Measurements from ENCODE around the gene RPS16.
A peak's percentile ranks its signal among the peaks of the same experiment; 100 is the strongest.

Gene RPS16

DNA sequence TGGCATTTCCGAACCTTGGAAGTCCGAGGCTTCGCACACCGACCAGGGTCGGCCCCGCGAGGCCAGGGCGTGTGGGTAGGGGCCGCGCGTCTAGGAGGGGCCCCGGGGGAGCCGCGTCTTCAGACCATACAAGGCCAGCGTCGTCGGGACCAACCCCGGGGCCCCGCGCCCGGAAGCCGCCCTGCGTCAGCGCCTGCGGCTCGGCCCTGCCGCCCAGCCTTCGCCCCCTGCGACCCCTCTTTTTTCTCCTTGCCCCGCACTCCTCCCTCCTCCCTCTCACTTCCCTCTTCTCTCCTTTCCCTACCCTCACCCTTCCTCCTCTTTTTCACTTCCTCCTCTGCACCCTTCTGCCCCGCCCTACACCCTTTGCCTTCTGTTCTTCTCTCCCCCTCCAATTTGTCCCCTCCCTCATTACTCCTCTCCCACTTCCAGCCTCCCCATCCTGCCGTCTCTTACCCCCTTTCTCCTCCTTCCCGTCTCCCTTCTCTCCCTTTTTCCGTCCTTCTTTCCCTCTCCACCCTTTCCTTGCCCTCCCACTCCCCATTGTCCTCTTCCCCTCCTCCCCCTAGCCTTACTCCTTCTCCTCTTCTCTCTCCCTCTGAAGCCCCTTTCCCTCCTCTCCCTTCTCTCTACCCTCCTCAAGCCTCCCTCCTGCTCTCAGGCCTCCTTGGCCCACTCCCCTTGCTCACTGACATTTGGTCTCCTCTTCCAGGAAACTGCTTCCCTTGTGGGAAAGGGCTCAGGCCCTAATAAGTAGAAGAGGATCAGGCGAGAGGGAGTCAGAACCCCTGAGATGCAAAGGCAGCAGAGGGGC lies 25.5 kb downstream of the RPS16 start (continued):
- no peak for TF ChIP-seq SETDB1 (IDR thresholded peaks at IDR 0.05; ENCODE audit: insufficient read length, low read length)
- TF ChIP-seq ZNF777 (tag by site-specific recombination; IDR thresholded peaks at IDR 0.05; ENCODE audit: borderline replicate concordance) = peak; percentile 86
- peak; percentile 87 for TF ChIP-seq ZBTB17 (tag by site-specific recombination; IDR thresholded peaks at IDR 0.05)
- TF ChIP-seq GLIS2 (tag by site-specific recombination; IDR thresholded peaks at IDR 0.05) = peak; percentile 97
- TF ChIP-seq, protein P1, sequence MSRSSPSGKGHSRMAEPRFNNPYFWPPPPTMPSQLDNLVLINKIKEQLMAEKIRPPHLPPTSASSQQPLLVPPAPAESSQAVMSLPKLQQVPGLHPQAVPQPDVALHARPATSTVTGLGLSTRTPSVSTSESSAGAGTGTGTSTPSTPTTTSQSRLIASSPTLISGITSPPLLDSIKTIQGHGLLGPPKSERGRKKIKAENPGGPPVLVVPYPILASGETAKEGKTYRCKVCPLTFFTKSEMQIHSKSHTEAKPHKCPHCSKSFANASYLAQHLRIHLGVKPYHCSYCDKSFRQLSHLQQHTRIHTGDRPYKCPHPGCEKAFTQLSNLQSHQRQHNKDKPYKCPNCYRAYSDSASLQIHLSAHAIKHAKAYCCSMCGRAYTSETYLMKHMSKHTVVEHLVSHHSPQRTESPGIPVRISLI (tag by site-specific recombination; IDR thresholded peaks at IDR 0.05) = peak; percentile 35; the same call in 1 of the 2 replicates
- TF ChIP-seq ZNF426 (tag by site-specific recombination; IDR thresholded peaks at IDR 0.05) = no peak
- TF ChIP-seq SP2 (tag by site-specific recombination; IDR thresholded peaks at IDR 0.05) = peak; percentile 90
- no peak for TF ChIP-seq ZNF747 (tag by site-specific recombination; IDR thresholded peaks at IDR 0.05)
- peak; percentile 74; the same call in 1 of the 2 replicates for TF ChIP-seq YY2 (tag by site-specific recombination; IDR thresholded peaks at IDR 0.05)
- 0 out of 2 replicates have a peak, but pooled peaks have one; percentile 44 for TF ChIP-seq ZFP3 (tag by site-specific recombination; IDR thresholded peaks at IDR 0.05; ENCODE audit: low read depth)
- TF ChIP-seq, protein P2, sequence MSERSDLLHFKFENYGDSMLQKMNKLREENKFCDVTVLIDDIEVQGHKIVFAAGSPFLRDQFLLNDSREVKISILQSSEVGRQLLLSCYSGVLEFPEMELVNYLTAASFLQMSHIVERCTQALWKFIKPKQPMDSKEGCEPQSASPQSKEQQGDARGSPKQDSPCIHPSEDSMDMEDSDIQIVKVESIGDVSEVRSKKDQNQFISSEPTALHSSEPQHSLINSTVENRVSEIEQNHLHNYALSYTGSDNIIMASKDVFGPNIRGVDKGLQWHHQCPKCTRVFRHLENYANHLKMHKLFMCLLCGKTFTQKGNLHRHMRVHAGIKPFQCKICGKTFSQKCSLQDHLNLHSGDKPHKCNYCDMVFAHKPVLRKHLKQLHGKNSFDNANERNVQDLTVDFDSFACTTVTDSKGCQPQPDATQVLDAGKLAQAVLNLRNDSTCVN (tag by site-specific recombination; optimal IDR thresholded peaks at IDR 0.05) = peak; percentile 84
- peak; percentile 24 for TF ChIP-seq ZNF266 (tag by site-specific recombination; IDR thresholded peaks at IDR 0.05; ENCODE audit: low read depth)
- no peak for TF ChIP-seq ZNF155 (tag by site-specific recombination; IDR thresholded peaks at IDR 0.05)
- TF ChIP-seq ZNF701 (tag by site-specific recombination; IDR thresholded peaks at IDR 0.05) = 0 out of 2 replicates have a peak, but pooled peaks have one; percentile 73
- TF ChIP-seq ZNF292 (tag by site-specific recombination; IDR thresholded peaks at IDR 0.05; ENCODE audit: borderline replicate concordance, low read depth) = 0 out of 2 replicates have a peak, but pooled peaks have one; percentile 31
- peak; percentile 74; the same call in 1 of the 2 replicates for TF ChIP-seq ZNF76 (tag by site-specific recombination; IDR thresholded peaks at IDR 0.05; ENCODE audit: borderline replicate concordance, low read depth)
- TF ChIP-seq, protein P3, sequence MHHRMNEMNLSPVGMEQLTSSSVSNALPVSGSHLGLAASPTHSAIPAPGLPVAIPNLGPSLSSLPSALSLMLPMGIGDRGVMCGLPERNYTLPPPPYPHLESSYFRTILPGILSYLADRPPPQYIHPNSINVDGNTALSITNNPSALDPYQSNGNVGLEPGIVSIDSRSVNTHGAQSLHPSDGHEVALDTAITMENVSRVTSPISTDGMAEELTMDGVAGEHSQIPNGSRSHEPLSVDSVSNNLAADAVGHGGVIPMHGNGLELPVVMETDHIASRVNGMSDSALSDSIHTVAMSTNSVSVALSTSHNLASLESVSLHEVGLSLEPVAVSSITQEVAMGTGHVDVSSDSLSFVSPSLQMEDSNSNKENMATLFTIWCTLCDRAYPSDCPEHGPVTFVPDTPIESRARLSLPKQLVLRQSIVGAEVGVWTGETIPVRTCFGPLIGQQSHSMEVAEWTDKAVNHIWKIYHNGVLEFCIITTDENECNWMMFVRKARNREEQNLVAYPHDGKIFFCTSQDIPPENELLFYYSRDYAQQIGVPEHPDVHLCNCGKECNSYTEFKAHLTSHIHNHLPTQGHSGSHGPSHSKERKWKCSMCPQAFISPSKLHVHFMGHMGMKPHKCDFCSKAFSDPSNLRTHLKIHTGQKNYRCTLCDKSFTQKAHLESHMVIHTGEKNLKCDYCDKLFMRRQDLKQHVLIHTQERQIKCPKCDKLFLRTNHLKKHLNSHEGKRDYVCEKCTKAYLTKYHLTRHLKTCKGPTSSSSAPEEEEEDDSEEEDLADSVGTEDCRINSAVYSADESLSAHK (tag by site-specific recombination; IDR thresholded peaks at IDR 0.05) = peak; percentile 2
- peak; percentile 85; the same call in 1 of the 2 replicates for TF ChIP-seq ZXDB (tag by site-specific recombination; IDR thresholded peaks at IDR 0.05)
- no peak; the same call in 1 of the 2 replicates for TF ChIP-seq ZNF146 (tag by site-specific recombination; IDR thresholded peaks at IDR 0.05)
- no peak for TF ChIP-seq MEIS1 (CRISPR knock-in tag; IDR thresholded peaks at IDR 0.05; ENCODE audit: borderline replicate concordance)
- TF ChIP-seq, protein P4, sequence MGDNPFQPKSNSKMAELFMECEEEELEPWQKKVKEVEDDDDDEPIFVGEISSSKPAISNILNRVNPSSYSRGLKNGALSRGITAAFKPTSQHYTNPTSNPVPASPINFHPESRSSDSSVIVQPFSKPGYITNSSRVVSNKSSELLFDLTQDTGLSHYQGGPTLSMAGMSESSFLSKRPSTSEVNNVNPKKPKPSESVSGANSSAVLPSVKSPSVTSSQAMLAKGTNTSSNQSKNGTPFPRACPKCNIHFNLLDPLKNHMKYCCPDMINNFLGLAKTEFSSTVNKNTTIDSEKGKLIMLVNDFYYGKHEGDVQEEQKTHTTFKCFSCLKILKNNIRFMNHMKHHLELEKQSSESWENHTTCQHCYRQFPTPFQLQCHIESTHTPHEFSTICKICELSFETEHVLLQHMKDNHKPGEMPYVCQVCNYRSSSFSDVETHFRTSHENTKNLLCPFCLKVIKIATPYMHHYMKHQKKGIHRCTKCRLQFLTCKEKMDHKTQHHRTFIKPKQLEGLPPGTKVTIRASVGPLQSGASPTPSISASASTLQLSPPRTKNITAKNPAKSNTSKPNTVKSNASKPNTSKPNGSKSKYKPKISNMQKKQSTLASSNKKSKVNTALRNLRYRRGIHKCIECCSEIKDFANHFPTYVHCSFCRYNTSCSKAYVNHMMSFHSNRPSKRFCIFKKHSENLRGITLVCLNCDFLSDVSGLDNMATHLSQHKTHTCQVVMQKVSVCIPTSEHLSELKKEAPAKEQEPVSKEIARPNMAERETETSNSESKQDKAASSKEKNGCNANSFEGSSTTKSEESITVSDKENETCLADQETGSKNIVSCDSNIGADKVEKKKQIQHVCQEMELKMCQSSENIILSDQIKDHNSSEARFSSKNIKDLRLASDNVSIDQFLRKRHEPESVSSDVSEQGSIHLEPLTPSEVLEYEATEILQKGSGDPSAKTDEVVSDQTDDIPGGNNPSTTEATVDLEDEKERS (tag by site-specific recombination; IDR thresholded peaks at IDR 0.05) = no peak
- no peak for TF ChIP-seq ZNF2 (tag by site-specific recombination; IDR thresholded peaks at IDR 0.05)
- TF ChIP-seq ZNF621 (tag by site-specific recombination; IDR thresholded peaks at IDR 0.05) = no peak; the same call in 1 of the 2 replicates
